Fibroblast of lung (primary cell): Measurements from ENCODE around the gene GRB2. TPM values are rescaled to one million over a fixed set of nuclear protein-coding genes. Genes with fewer than 3 reads are reported as not detected.

Source experiments
- DNase-seq, 2 donors: peaks; one replicate each; pipeline versions ENCODE4 v3.0.0 to v3.0.0-alpha.2; 2010; ENCODE audit warnings: low read depth in 2 of 2
- H2AFZ ChIP-seq: 2 replicates; pipeline ENCODE4 v1.5.1; 2012; ENCODE audit warnings: low read length, control low read depth, inconsistent platforms
- H3K27ac ChIP-seq: 2 replicates; pipeline ENCODE4 v1.5.1; 2011; ENCODE audit warnings: low read length, control low read depth; ENCODE audit not compliant: insufficient read depth
- H3K27me3 ChIP-seq: 2 replicates; pipeline ENCODE4 v1.5.1; 2011; ENCODE audit warnings: mild to moderate bottlenecking, low read length; ENCODE audit not compliant: control insufficient read depth, insufficient read depth
- H3K36me3 ChIP-seq: 2 replicates; pipeline ENCODE4 v1.5.1; 2011; ENCODE audit warnings: low read length; ENCODE audit not compliant: control insufficient read depth, insufficient read depth
- H3K4me1 ChIP-seq: 2 replicates; pipeline ENCODE4 v1.5.1; 2011; ENCODE audit warnings: low read length; ENCODE audit not compliant: control insufficient read depth, insufficient read depth; ENCODE audit errors: extremely low read depth
- H3K4me2 ChIP-seq: 2 replicates; pipeline ENCODE4 v1.5.1; 2011; ENCODE audit warnings: low read length, control low read depth; ENCODE audit not compliant: insufficient read depth; ENCODE audit errors: extremely low read depth
- H3K4me3 ChIP-seq, 4 experiments: fragments of 200-600 bp in 1 of 4; sonication (generic) in 1 of 4; replicated peaks in 1 of 4; 2 replicates each; pipeline ENCODE4 v1.5.1; 2011 to 2016; ENCODE audit warnings: low read length in 4 of 4, low read depth in 3 of 4, mild to moderate bottlenecking in 3 of 4, control low read depth in 2 of 4, inconsistent platforms in 1 of 4, mixed read lengths in 1 of 4; ENCODE audit not compliant: insufficient read depth in 1 of 4; ENCODE audit errors: control extremely low read depth in 1 of 4
- H3K79me2 ChIP-seq: 2 replicates; pipeline ENCODE4 v1.5.1; 2012; ENCODE audit warnings: mild to moderate bottlenecking, low read length, inconsistent platforms; ENCODE audit not compliant: control insufficient read depth, insufficient read depth
- H3K9ac ChIP-seq: 2 replicates; pipeline ENCODE4 v1.5.1; 2011; ENCODE audit warnings: mild to moderate bottlenecking, low read length, control low read depth; ENCODE audit not compliant: insufficient read depth
- H3K9me3 ChIP-seq: 2 replicates; pipeline ENCODE4 v1.5.1; 2012; ENCODE audit warnings: low read depth, low read length; ENCODE audit not compliant: control insufficient read depth, insufficient read depth
- H4K20me1 ChIP-seq: 2 replicates; pipeline ENCODE4 v1.5.1; 2011; ENCODE audit warnings: low read length; ENCODE audit not compliant: control insufficient read depth, insufficient read depth; ENCODE audit errors: extremely low read depth
- EZH2 ChIP-seq: IDR thresholded peaks from 2 replicates; pipeline ENCODE4 v1.5.1; 2012; ENCODE audit warnings: low read length, control low read depth, mild to moderate bottlenecking; ENCODE audit errors: missing control alignments
- polyA plus RNA-seq, 2 donors: library from polyadenylated mRNA; depleted of rRNA in 1 of 2; stranded (reverse) in 1 of 2; unstranded in 1 of 2; fragments of >200 nt; gene quantifications; 2 replicates each; pipeline ENCODE4 v1.2.1, GENCODE V29; 2011 to 2012; ENCODE audit warnings: missing spikeins in 1 of 2
- total RNA-seq: library from RNA; depleted of rRNA; stranded (reverse); fragments of >200 nt; gene quantifications from 2 replicates; pipeline ENCODE4 v1.2.1, GENCODE V29; 2014
- TF ChIP-seq, protein P1 (sequence below), 2 donors: IDR thresholded peaks in 1 of 2; conservative IDR thresholded peaks in 1 of 2; 1 replicate in 1 of 2; 2 replicates in 1 of 2; pipeline ENCODE4 v1.5.1; 2011 to 2012; ENCODE audit warnings: low read length in 2 of 2, control low read depth in 1 of 2, inconsistent platforms in 1 of 2, low read depth in 1 of 2, mild to moderate bottlenecking in 1 of 2

Gene GRB2
- total and polyA plus RNA-seq, 2 donors (not counting 1 experiment from before 2014, with no cell fraction given): 68.9 to 69.7 TPM

- H2AFZ ChIP-seq: no peak overlapping the region
- no peak overlapping the region for H3K27ac ChIP-seq
- peaks cover 71% of the 10 kb centered on the region for H3K79me2 ChIP-seq
- H3K9me3 ChIP-seq: no peaks in the 10 kb centered on the region
- no peak overlapping the region for H3K4me3 ChIP-seq
- H3K4me1 ChIP-seq: no peaks in the 10 kb centered on the region
- H4K20me1 ChIP-seq: no peaks in the 10 kb centered on the region
- no peak overlapping the region for H3K9ac ChIP-seq
- H3K36me3 ChIP-seq: no peaks in the 10 kb centered on the region
- no peaks in the 10 kb centered on the region for H3K27me3 ChIP-seq
- DNase-seq: no peak
- no peak overlapping the region for H3K4me2 ChIP-seq
- TF ChIP-seq, protein P1, sequence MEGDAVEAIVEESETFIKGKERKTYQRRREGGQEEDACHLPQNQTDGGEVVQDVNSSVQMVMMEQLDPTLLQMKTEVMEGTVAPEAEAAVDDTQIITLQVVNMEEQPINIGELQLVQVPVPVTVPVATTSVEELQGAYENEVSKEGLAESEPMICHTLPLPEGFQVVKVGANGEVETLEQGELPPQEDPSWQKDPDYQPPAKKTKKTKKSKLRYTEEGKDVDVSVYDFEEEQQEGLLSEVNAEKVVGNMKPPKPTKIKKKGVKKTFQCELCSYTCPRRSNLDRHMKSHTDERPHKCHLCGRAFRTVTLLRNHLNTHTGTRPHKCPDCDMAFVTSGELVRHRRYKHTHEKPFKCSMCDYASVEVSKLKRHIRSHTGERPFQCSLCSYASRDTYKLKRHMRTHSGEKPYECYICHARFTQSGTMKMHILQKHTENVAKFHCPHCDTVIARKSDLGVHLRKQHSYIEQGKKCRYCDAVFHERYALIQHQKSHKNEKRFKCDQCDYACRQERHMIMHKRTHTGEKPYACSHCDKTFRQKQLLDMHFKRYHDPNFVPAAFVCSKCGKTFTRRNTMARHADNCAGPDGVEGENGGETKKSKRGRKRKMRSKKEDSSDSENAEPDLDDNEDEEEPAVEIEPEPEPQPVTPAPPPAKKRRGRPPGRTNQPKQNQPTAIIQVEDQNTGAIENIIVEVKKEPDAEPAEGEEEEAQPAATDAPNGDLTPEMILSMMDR (conservative IDR thresholded peaks at IDR 0.05 in 1 of 2, IDR thresholded peaks at IDR 0.05 in 1 of 2; ENCODE audit: low read depth in 1 of 2, low read length in 2 of 2): no peak
- no peak for TF ChIP-seq EZH2
Observed at GRCh38 chr17:75386430-75386829, 19.0 kb downstream of the GRB2 start.

DNA sequence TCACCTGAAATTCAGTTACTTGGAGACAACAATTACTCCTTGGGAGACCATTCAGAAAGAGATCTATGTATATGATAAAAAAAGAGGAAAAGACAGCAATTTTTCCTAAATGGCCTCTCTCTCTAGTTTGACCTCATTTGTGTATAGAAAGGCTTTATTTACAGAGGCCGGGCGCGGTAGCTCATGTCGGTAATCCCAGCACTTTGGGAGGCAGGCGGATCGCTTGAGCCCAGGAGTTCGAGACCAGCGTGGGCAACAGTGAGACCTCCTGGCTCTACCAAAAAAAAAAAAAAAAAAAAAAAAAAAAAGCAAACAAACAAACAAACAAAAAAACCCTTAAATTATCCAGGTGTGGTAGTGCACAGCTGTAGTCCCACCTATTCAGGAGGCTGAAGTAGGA is 20.7 kb downstream of the GRB2 start:
- H3K4me3 ChIP-seq: no peak overlapping the region
- no peak overlapping the region for H2AFZ ChIP-seq
- no peak overlapping the region for H3K27ac ChIP-seq
- no peak for DNase-seq
- H4K20me1 ChIP-seq: no peaks in the 10 kb centered on the region
- H3K36me3 ChIP-seq: no peaks in the 10 kb centered on the region
- H3K9ac ChIP-seq: no peak overlapping the region
- H3K4me1 ChIP-seq: no peaks in the 10 kb centered on the region
- H3K79me2 ChIP-seq: peaks cover 60% of the 10 kb centered on the region
- H3K9me3 ChIP-seq: no peaks in the 10 kb centered on the region
- TF ChIP-seq, protein P1 (conservative IDR thresholded peaks at IDR 0.05 in 1 of 2, IDR thresholded peaks at IDR 0.05 in 1 of 2; ENCODE audit: low read depth in 1 of 2, low read length in 2 of 2): no peak
- TF ChIP-seq EZH2: no peak
- H3K4me2 ChIP-seq: no peak overlapping the region
- no peaks in the 10 kb centered on the region for H3K27me3 ChIP-seq

DNA sequence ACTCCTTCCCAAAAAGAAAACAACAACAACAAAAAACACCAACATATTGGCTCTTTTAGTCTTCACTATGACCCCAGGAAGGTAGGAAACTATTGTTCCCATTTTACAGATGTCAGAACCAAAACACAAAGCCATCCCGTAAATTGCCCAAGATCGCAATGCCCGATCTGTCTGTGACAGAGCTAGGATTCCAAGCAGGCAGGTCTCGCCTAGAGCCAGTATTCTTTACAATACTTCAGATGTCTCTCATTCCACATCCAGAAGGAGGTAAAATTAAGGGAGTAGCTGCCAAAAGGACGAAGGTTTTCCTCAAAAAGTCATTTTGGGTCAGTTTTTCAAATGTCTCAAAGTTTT is 21.7 kb downstream of the GRB2 start:
- Histone ChIP-seq H4K20me1 (no peaks in the 10 kb centered on the region), H3K36me3 (no peaks in the 10 kb centered on the region), H3K4me3 (no peak overlapping the region), H3K27ac (no peak overlapping the region), H3K4me1 (no peaks in the 10 kb centered on the region), H3K79me2 (peaks cover 55% of the 10 kb centered on the region), H3K4me2 (no peak overlapping the region), H3K27me3 (no peaks in the 10 kb centered on the region), H3K9ac (no peak overlapping the region), H2AFZ (no peak overlapping the region), H3K9me3 (no peaks in the 10 kb centered on the region)
- TF ChIP-seq, protein P1 (conservative IDR thresholded peaks at IDR 0.05 in 1 of 2, IDR thresholded peaks at IDR 0.05 in 1 of 2; ENCODE audit: low read depth in 1 of 2, low read length in 2 of 2): no peak
- no peak for TF ChIP-seq EZH2
- no peak for DNase-seq
